ENCODE data around the gene SLC37A1. TPM values are rescaled to one million over a fixed set of nuclear protein-coding genes. Genes with fewer than 3 reads are reported as not detected.

SLC37A1 gene
- total RNA-seq, 2 donors from 2014 or later, result 2.0 to 5.0 TPM

- no peak overlapping the region for H3K27ac ChIP-seq
- no peaks in the 10 kb centered on the region for H3K4me1 ChIP-seq
- H3K9me3 ChIP-seq, result peaks cover 0 to 4% of the 10 kb centered on the region in 2 donors
- no peaks in the 10 kb centered on the region for H3K36me3 ChIP-seq
- no peak overlapping the region for H3K4me3 ChIP-seq
- TF ChIP-seq CTCF (IDR thresholded peaks at IDR 0.05), result no peak
- H3K27me3 ChIP-seq, result no peaks in the 10 kb centered on the region
- DNase-seq (ENCODE audit: low spot score), result no peak
Measured at GRCh38 chr21:42616941-42617340, 103.3 kb downstream of the SLC37A1 start.

GRCh38 chr21:42617486-42617885, 103.8 kb downstream of the SLC37A1 start:
- Histone ChIP-seq H3K36me3 (no peaks in the 10 kb centered on the region), H3K27me3 (no peaks in the 10 kb centered on the region), H3K9me3 (no peaks in the 10 kb centered on the region), H3K4me1 (no peaks in the 10 kb centered on the region), H3K4me3 (no peak overlapping the region), H3K27ac (no peak overlapping the region)
- no peak for DNase-seq (ENCODE audit: low spot score)
- TF ChIP-seq CTCF (IDR thresholded peaks at IDR 0.05), result no peak

GRCh38 chr21:42618707-42619102, 105.1 kb downstream of the SLC37A1 start:
- Histone ChIP-seq H3K27ac (no peak overlapping the region), H3K36me3 (no peaks in the 10 kb centered on the region), H3K27me3 (no peaks in the 10 kb centered on the region), H3K4me3 (no peak overlapping the region), H3K9me3 (no peaks in the 10 kb centered on the region), H3K4me1 (no peaks in the 10 kb centered on the region)
- no peak for TF ChIP-seq CTCF (IDR thresholded peaks at IDR 0.05)
- DNase-seq (ENCODE audit: low spot score), result no peak

GRCh38 chr21:42619166-42619565, 105.5 kb downstream of the SLC37A1 start:
- no peak for DNase-seq (ENCODE audit: low spot score)
- no peak overlapping the region for H3K4me3 ChIP-seq
- no peaks in the 10 kb centered on the region for H3K9me3 ChIP-seq
- no peaks in the 10 kb centered on the region for H3K4me1 ChIP-seq
- no peak overlapping the region for H3K27ac ChIP-seq
- TF ChIP-seq CTCF (IDR thresholded peaks at IDR 0.05), result no peak
- H3K36me3 ChIP-seq, result no peaks in the 10 kb centered on the region
- H3K27me3 ChIP-seq, result no peaks in the 10 kb centered on the region

GRCh38 chr21:42619841-42620240, 106.2 kb downstream of the SLC37A1 start:
- Histone ChIP-seq H3K4me3 (no peak overlapping the region), H3K27me3 (no peaks in the 10 kb centered on the region), H3K27ac (no peak overlapping the region), H3K36me3 (no peaks in the 10 kb centered on the region), H3K9me3 (no peaks in the 10 kb centered on the region), H3K4me1 (no peaks in the 10 kb centered on the region)
- no peak for TF ChIP-seq CTCF (IDR thresholded peaks at IDR 0.05)
- no peak for DNase-seq (ENCODE audit: low spot score)

GRCh38 chr21:42621166-42621818, 107.6 kb downstream of the SLC37A1 start:
- no peak for DNase-seq (ENCODE audit: low spot score)

More at GRCh38 chr21:42621166-42621818, 107.6 kb downstream of the SLC37A1 start:
- no peak overlapping the region for H3K27ac ChIP-seq
- TF ChIP-seq CTCF (IDR thresholded peaks at IDR 0.05), result no peak
- no peak overlapping the region for H3K4me3 ChIP-seq
- no peaks in the 10 kb centered on the region for H3K9me3 ChIP-seq
- H3K4me1 ChIP-seq, result no peaks in the 10 kb centered on the region
- no peaks in the 10 kb centered on the region for H3K36me3 ChIP-seq
- H3K27me3 ChIP-seq, result no peaks in the 10 kb centered on the region

All from right atrium auricular region (tissue), 2 donors.